Ammon's horn (tissue), 1 donor: ENCODE results near the gene RETREG1.
"Not testable (repeated sequence)": the region's sequence is repeated elsewhere in the genome, so short reads cannot be mapped to it uniquely, and the experiment has no call there.

ENCODE experiments used
- DNase-seq: peaks from one replicate; pipeline ENCODE4 v3.0.0-alpha.2; 2016; ENCODE audit warnings: low spot score

The RETREG1 gene

GRCh38 chr5:16554110-16554509 lies 62.7 kb downstream of the RETREG1 start:
- DNase-seq = no peak

- peak; percentile 91 for DNase-seq
Observed at GRCh38 chr5:16552666-16553343, 64.0 kb downstream of the RETREG1 start.

GRCh38 chr5:16551628-16552027 lies 65.2 kb downstream of the RETREG1 start:
- DNase-seq = no peak

GRCh38 chr5:16550316-16550952 lies 66.4 kb downstream of the RETREG1 start:
- no peak for DNase-seq

- DNase-seq = no peak
Observed at GRCh38 chr5:16549491-16550206, 67.1 kb downstream of the RETREG1 start.

GRCh38 chr5:16548812-16549211 lies 68.0 kb downstream of the RETREG1 start:
- no peak for DNase-seq

- no peak for DNase-seq
Observed at GRCh38 chr5:16548115-16548514, 68.7 kb downstream of the RETREG1 start.

GRCh38 chr5:16547200-16547842 lies 69.5 kb downstream of the RETREG1 start:
- DNase-seq = no peak

- DNase-seq = peak; percentile 41
Observed at GRCh38 chr5:16546732-16547131, 70.1 kb downstream of the RETREG1 start.

GRCh38 chr5:16544607-16545374 lies 72.0 kb downstream of the RETREG1 start:
- no peak for DNase-seq

GRCh38 chr5:16543206-16543605 lies 73.6 kb downstream of the RETREG1 start:
- not testable (repeated sequence) for DNase-seq

GRCh38 chr5:16542236-16542635 lies 74.6 kb downstream of the RETREG1 start:
- DNase-seq = no peak

- DNase-seq = not testable (repeated sequence)
Observed at GRCh38 chr5:16541592-16541991, 75.2 kb downstream of the RETREG1 start.

- peak; percentile 35 for DNase-seq
Observed at GRCh38 chr5:16540421-16540820, 76.4 kb downstream of the RETREG1 start.

GRCh38 chr5:16539169-16539666 lies 77.6 kb downstream of the RETREG1 start:
- no peak for DNase-seq

GRCh38 chr5:16538006-16538405 lies 78.8 kb downstream of the RETREG1 start:
- no peak for DNase-seq

GRCh38 chr5:16536818-16537217 lies 80.0 kb downstream of the RETREG1 start:
- DNase-seq = no peak

- no peak for DNase-seq
Observed at GRCh38 chr5:16536246-16536645, 80.6 kb downstream of the RETREG1 start.

- DNase-seq = no peak
Observed at GRCh38 chr5:16534280-16534679, 82.5 kb downstream of the RETREG1 start.

GRCh38 chr5:16531063-16531648 lies 85.6 kb downstream of the RETREG1 start:
- DNase-seq = no peak

- DNase-seq = no peak
Observed at GRCh38 chr5:16529306-16529705, 87.5 kb downstream of the RETREG1 start.
